PC-9 (cell line): ENCODE measurements around the gene ZBTB37. TPM values are rescaled to one million over a fixed set of nuclear protein-coding genes. Genes with fewer than 3 reads are reported as not detected.

Experiments used
- BruUV-seq: library from RNA; stranded (reverse); fragments of 400-500 nt; replicated peaks from 2 replicates; lab custom pipeline; 2021; lab: Mats Ljungman, UMichigan
- CTCF ChIA-PET: fragments of 300-600 bp; sonication (Branson Sonifier 250); formaldehyde crosslinking; loops from one replicate; lab custom pipeline; 2022; ENCODE audit warnings: antibody characterized with exemption; lab: Charles Lee
- POLR2A ChIA-PET: fragments of 300-600 bp; sonication (Branson Sonifier 250); formaldehyde crosslinking; loops from one replicate; lab custom pipeline; 2022; ENCODE audit warnings: antibody characterized with exemption; ENCODE audit not compliant: unreplicated experiment; lab: Charles Lee
- DNase-seq, 2 experiments: peaks; one replicate each; pipeline versions ENCODE4 v3.0.0 to v3.0.0-alpha.2; 2015 to 2022; ENCODE audit warnings: mixed read lengths in 1 of 2
- H2AFZ ChIP-seq: fragments of 200-600 bp; sonication (generic); 2 replicates; pipeline ENCODE4 v1.8.1; 2017; ENCODE audit warnings: antibody characterized with exemption
- H3F3A ChIP-seq: fragments of 200-600 bp; sonication (generic); 2 replicates; pipeline ENCODE4 v1.8.1; 2017; ENCODE audit warnings: antibody characterized with exemption, mild to moderate bottlenecking, low read depth; ENCODE audit not compliant: insufficient read depth
- H3K27ac ChIP-seq: fragments of 200-600 bp; sonication (generic); 2 replicates; pipeline ENCODE4 v1.6.1; 2016; ENCODE audit warnings: mixed run types
- H3K27me3 ChIP-seq: fragments of 200-600 bp; sonication (generic); 2 replicates; pipeline ENCODE4 v1.6.1; 2016; ENCODE audit warnings: low read depth, mixed run types; ENCODE audit not compliant: insufficient read depth
- H3K36me3 ChIP-seq: fragments of 200-600 bp; sonication (generic); 2 replicates; pipeline ENCODE4 v1.6.1; 2016; ENCODE audit warnings: low read depth, mixed run types
- H3K4me1 ChIP-seq: fragments of 200-600 bp; sonication (generic); replicated peaks from 2 replicates; pipeline ENCODE4 v1.6.1; 2016; ENCODE audit warnings: mixed run types; ENCODE audit not compliant: insufficient read depth
- H3K4me2 ChIP-seq: fragments of 200-600 bp; sonication (generic); 2 replicates; pipeline ENCODE4 v1.6.1; 2017; ENCODE audit warnings: mixed run types
- H3K4me3 ChIP-seq: fragments of 200-600 bp; sonication (generic); 2 replicates; pipeline ENCODE4 v1.6.1; 2016; ENCODE audit warnings: mixed run types
- H3K79me2 ChIP-seq: fragments of 200-600 bp; sonication (generic); 2 replicates; pipeline ENCODE4 v1.6.1; 2017; ENCODE audit warnings: low read depth, mixed run types
- H3K9me2 ChIP-seq: fragments of 200-600 bp; sonication (generic); 2 replicates; pipeline ENCODE4 v1.8.1; 2017; ENCODE audit warnings: mild to moderate bottlenecking; ENCODE audit not compliant: insufficient read depth
- H3K9me3 ChIP-seq: fragments of 200-600 bp; sonication (generic); 2 replicates; pipeline ENCODE4 v1.8.1; 2016; ENCODE audit warnings: low read depth; ENCODE audit not compliant: insufficient read depth
- H4K20me1 ChIP-seq: fragments of 200-600 bp; sonication (generic); 2 replicates; pipeline ENCODE4 v1.8.1; 2017; ENCODE audit not compliant: insufficient read depth
- EZH2 ChIP-seq: fragments of 200-600 bp; sonication (generic); IDR thresholded peaks from 2 replicates; pipeline ENCODE4 v1.8.0; 2017; ENCODE audit warnings: antibody characterized with exemption, low read depth
- intact Hi-C: fragments of 100-400 bp; cut with micrococcal nuclease; formaldehyde crosslinking; loops from one replicate; pipeline ENCODE4 v1.10.0; 2022; ENCODE audit not compliant: unreplicated experiment
- total RNA-seq: library from RNA; stranded (reverse); gene quantifications from 2 replicates; pipeline ENCODE4 v1.2.3, GENCODE V29; 2021
- TF ChIP-seq, protein P1 (sequence below): fragments of 200-600 bp; sonication (generic); conservative IDR thresholded peaks from 2 replicates; pipeline ENCODE4 v1.6.1; 2017; ENCODE audit warnings: mixed run types, antibody characterized with exemption, mild to moderate bottlenecking, moderate library complexity

The ZBTB37 gene
- total RNA-seq, 1 experiment from 2014 or later, result 8.3 TPM

DNA sequence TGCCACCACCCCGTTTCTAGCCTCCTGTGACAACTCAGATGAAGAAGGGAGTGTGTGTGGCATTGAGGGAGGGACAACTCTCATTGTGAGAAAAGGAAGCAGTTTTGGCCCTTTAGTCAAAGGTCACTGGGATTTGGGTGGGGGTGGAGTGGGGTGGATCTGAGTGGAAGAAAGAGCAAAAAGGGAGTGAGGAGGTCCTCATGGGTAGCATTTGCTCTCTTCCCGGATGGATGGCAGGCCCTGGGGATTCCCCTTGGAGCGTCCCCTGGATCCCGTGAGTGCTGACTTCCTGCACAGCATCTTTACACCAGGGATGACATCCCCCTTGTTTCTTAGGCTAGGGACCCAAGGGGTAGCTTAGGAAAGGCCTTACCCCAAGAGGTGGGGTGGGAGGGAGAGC lies 48.5 kb downstream of the ZBTB37 start:
- no TSS peak for BruUV-seq
- ChIA-PET CTCF (no interaction called here), POLR2A (no interaction called here)
- no peaks in the 10 kb centered on the region for H3K9me3 ChIP-seq
- H4K20me1 ChIP-seq, result no peaks in the 10 kb centered on the region
- H3F3A ChIP-seq, result no peaks in the 10 kb centered on the region
- H3K36me3 ChIP-seq, result no peaks in the 10 kb centered on the region
- intact Hi-C loops, result loop anchor here (10.0 kb wide), 1 partner anchor 238 kb away; the partner anchor contains the start of gene RABGAP1L
- H3K4me1 ChIP-seq, result no peaks in the 10 kb centered on the region
- no peak overlapping the region for H3K4me2 ChIP-seq
- TF ChIP-seq, protein P1, sequence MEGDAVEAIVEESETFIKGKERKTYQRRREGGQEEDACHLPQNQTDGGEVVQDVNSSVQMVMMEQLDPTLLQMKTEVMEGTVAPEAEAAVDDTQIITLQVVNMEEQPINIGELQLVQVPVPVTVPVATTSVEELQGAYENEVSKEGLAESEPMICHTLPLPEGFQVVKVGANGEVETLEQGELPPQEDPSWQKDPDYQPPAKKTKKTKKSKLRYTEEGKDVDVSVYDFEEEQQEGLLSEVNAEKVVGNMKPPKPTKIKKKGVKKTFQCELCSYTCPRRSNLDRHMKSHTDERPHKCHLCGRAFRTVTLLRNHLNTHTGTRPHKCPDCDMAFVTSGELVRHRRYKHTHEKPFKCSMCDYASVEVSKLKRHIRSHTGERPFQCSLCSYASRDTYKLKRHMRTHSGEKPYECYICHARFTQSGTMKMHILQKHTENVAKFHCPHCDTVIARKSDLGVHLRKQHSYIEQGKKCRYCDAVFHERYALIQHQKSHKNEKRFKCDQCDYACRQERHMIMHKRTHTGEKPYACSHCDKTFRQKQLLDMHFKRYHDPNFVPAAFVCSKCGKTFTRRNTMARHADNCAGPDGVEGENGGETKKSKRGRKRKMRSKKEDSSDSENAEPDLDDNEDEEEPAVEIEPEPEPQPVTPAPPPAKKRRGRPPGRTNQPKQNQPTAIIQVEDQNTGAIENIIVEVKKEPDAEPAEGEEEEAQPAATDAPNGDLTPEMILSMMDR, result no peak
- TF ChIP-seq EZH2, result no peak
- H2AFZ ChIP-seq, result no peak overlapping the region
- H3K27ac ChIP-seq, result no peak overlapping the region
- no peaks in the 10 kb centered on the region for H3K27me3 ChIP-seq
- H3K9me2 ChIP-seq, result no peaks in the 10 kb centered on the region
- DNase-seq, result no peak
- H3K79me2 ChIP-seq, result no peaks in the 10 kb centered on the region
- no peak overlapping the region for H3K4me3 ChIP-seq

DNA sequence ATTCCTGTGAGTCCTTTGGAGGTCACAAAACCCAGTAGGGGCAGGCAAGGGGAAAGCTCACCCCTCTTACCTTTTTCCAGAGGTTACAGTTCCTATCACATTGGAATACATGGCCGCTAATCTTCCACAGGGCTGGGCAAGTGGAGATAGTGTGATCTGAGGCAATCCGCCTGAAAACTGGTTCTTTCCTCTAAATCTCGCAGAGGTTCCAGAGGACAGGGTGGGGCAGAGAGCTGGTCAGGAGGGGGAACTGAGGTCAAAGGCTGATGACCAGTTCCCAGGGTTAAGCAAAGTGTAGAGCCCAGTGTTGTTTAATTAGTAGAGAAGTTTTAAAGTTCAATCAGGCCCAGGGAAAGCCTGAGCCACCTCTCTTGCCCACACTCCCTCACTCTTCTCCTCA lies 49.0 kb downstream of the ZBTB37 start, which contains the start of gene SERPINC1:
Gene SERPINC1, minus strand, starts transcription at position 179 of the 400 bp plus-strand sequence. Its CDS starts 68 bp downstream, at position 111.
- Histone ChIP-seq H2AFZ (no peak within 1 kb of the TSS), H3K4me1 (no peaks in the 10 kb centered on the region), H3K27ac (no peak within 1 kb of the TSS), H3K9me2 (no peaks in the 10 kb centered on the region), H3K79me2 (no peaks in the 10 kb centered on the region), H3K9me3 (no peaks in the 10 kb centered on the region), H3K4me3 (no peak within 1 kb of the TSS), H3K4me2 (no peak within 1 kb of the TSS), H3K36me3 (no peaks in the 10 kb centered on the region), H3K27me3 (no peaks in the 10 kb centered on the region), H4K20me1 (no peaks in the 10 kb centered on the region), H3F3A (no peaks in the 10 kb centered on the region)
- ChIA-PET CTCF (no interaction called here), POLR2A (no interaction called here)
- intact Hi-C loops, result loop anchor here (10.0 kb wide), 1 partner anchor 238 kb away; the partner anchor contains the start of gene RABGAP1L
- no peak for TF ChIP-seq EZH2
- TF ChIP-seq, protein P1, result no peak
- no TSS peak for BruUV-seq
- no peak for DNase-seq

DNA sequence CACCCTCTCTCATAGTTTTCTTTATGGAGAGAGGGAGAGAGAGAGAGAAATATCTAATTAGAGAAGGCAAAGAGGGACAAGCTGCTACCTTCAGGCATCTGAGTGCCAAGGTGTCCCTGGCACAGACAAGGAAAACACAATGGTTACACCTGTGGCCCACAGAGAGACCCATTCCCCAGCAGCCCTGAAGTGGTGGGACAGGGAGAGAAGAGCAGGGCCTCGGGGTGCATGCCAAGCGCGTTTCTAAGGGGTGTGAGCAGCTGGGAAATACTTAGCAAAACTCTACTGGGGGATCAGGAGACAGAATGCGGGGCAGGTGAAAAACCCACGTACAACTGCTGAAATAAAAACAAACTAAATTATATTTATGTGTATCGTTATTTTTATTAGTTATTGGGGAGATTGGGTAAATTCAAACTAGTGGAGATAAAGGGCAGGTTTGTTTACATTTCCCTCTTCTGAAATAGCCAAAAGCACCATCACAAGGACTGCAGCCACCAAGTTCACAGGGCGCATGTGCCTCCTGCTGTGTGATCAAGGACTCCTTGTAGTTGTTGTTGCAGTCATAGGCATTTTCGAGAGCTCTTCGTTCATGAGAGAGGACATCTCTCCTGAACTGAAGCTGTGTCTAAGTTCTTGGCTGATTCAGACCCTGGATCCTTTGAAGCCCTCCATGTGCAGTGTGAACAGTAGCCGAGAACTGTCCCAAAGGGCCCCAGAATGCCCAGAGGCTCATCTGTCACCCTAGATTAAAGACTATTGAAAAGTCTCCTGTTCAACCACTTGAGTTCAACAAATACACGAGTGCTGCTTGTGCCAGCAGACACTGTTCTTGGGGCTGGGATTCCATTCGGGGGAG lies 49.7 kb downstream of the ZBTB37 start:
- no peak overlapping the region for H3K4me2 ChIP-seq
- BruUV-seq, result no TSS peak
- no peak for DNase-seq
- no peaks in the 10 kb centered on the region for H3K9me2 ChIP-seq
- no peaks in the 10 kb centered on the region for H3K4me1 ChIP-seq
- no peak for TF ChIP-seq EZH2
- TF ChIP-seq, protein P1, result no peak
- no peak overlapping the region for H3K27ac ChIP-seq
- no peaks in the 10 kb centered on the region for H3K27me3 ChIP-seq
- no peaks in the 10 kb centered on the region for H4K20me1 ChIP-seq
- no peaks in the 10 kb centered on the region for H3K9me3 ChIP-seq
- no peaks in the 10 kb centered on the region for H3K79me2 ChIP-seq
- ChIA-PET POLR2A (no interaction called here), CTCF (no interaction called here)
- no peak overlapping the region for H3K4me3 ChIP-seq
- H3F3A ChIP-seq, result no peaks in the 10 kb centered on the region
- no peaks in the 10 kb centered on the region for H3K36me3 ChIP-seq
- intact Hi-C loops, result loop anchor here (10.0 kb wide), 1 partner anchor 237 kb away; the partner anchor contains the start of gene RABGAP1L
- H2AFZ ChIP-seq, result no peak overlapping the region
